Renal cortical epithelial cell (primary cell): Measurements from ENCODE around the gene ALPK3. TPM values are rescaled to one million over a fixed set of nuclear protein-coding genes. Genes with fewer than 3 reads are reported as not detected.

ENCODE experiments used
- DNase-seq: peaks from one replicate; pipeline ENCODE4 v3.0.0-alpha.2; 2011; ENCODE audit warnings: low read depth
- total RNA-seq: library from RNA; depleted of rRNA; stranded (reverse); fragments of >200 nt; gene quantifications from 2 replicates; pipeline ENCODE4 v1.2.3, GENCODE V29; 2014

The ALPK3 gene
- total RNA-seq, 1 donor from 2014 or later: 79.8 TPM

GRCh38 chr15:84799511-84800187 is 17.5 kb upstream of the ALPK3 start:
- no peak for DNase-seq

- DNase-seq: no peak
These were observed 16.8 kb upstream of the ALPK3 start for GRCh38 chr15:84800365-84800806.

DNA sequence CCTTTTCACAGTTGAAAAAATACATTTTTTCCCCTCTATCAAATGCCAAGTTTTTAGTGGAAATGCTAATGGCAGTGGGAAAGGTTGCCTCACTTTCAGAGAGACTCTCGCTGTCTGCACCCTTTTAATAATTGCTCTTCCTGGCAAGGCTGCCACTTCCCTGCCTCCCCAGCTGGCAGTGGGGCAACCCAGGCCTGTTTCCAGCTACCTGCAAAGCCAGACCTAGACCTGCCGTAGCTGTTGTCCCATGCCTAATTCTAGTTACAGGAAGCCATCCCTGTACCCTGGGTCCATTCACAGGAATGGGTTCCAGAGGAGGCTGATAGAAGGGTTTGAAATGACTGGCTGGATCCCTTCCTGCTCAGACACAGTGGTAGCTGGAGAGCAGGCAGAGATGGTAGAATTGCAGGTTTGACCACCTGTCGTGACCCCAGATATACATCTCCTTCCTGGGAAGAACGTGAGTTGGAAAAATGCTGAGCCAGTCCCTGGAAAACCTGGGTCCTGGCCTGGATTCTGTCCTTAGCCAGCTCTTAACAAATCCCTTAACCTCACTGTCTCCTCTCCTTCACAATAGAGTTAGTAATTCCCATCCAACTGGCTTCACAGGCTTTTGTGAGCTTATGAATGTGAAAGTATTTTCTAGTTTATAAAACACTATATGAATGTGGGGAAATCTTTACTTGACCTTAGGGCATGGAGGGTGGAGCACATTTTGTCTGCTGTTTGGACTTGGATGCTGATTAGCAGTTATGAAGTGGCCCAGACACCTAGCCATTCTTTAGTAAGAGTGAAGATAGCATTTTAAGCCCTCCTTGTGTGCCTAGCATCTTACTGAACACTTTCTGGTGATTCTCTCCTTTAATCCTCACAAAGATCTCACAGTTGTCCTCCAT is 12.9 kb upstream of the ALPK3 start:
- DNase-seq: no peak

GRCh38 chr15:84805221-84805620 is 11.9 kb upstream of the ALPK3 start:
- no peak for DNase-seq

DNA sequence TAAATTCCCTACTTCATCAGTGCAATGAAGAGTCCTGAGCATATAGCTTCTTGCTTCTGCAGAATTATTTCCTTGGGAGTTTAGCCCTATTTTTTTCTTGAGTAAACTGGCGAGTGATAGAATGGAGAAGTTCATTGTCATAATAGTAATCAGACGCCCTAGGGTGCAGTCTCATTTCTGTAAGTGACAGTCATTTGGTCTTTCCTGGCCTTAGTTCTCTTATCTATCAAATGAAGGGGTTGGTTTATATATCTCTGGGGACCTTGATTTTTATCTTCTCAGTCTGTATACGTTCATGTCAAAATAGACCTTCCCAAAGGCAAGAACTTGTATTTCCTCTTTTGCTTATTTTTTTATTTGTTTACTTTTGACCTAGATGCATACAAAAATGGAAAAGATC is 9.9 kb upstream of the ALPK3 start:
- DNase-seq: no peak

GRCh38 chr15:84810073-84810840 is 6.9 kb upstream of the ALPK3 start:
- peak; percentile 42 for DNase-seq

DNA sequence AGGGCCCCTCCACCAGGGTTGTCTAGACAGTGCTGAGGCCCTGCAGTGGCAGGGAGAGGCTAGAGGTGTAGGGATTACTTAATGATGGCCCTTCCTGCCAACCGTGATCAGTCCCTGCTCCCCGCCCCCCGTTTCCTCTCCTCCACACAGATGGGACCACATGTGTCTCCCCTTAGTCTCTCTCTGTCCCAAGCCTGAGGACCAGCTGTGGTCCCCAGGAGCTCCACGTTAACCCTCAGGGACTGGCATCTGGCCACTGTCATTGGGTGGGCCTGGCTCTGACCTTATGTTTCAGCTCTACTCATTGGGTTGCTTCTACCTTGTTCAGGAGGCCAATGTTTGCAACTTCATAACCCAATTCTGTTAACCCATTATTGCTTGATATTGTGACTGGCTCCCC is 6.0 kb upstream of the ALPK3 start:
- DNase-seq: no peak

DNA sequence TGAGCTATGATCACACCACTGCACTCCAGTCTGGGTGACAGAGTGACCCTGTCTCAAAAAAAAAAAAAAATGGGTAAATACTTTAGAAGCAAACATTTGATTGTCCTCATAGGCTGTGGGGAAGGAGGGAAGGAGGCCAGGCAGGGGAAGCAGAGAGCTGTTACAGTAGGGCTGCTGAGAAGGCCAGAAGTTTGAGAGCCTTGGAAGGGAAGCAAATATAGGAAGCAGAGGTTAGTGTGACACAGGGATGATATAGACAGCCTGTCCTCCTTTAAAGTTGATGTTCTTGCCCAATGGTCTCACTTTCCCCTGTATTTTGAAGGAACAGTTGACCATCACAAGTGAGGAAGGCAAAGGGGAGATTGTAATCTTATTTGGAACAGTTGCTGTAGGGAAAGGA is 5.3 kb upstream of the ALPK3 start:
- DNase-seq: no peak

- DNase-seq: peak; percentile 89
These were observed 4.3 kb upstream of the ALPK3 start for GRCh38 chr15:84812842-84813241.

DNA sequence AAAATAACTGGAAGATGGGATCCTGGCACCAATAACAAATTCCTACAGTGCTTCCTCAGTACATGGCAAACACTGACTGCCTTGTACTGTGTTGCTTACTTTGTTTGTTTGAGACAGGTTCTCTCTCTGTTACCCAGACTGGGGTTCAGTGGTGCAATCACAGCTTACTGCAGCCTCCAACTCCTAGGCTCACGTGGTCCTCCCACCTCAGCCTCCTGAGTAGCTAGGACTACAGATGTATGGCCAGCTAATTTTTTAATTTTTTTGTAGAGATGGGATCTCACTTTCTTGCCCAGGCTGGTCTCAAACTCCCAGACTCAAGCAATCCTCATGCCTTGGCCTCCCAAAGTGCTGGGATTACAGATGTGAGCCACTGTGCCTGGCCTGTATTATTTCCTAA is 3.7 kb upstream of the ALPK3 start:
- no peak for DNase-seq

DNA sequence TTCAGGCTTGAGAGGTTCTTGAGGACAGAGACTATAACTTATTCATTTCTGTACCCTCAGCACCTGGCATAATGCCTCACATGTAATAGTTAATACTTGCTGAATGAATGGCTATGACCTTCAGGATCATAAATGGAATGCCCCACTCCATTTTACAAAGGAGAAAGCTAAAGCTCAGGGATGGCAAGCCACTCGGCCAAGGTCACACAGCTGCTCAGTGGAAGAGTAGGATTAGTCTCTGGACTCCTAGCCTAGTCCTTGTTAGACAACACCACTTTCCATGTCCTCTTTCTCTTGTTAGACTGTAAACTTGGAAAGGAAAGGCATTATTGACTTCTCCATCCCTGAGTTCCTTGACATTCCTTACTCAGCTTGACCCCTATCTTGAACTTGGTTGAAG is 3.2 kb upstream of the ALPK3 start:
- peak; percentile 49 for DNase-seq

- DNase-seq: no peak
These were observed 2.2 kb upstream of the ALPK3 start for GRCh38 chr15:84814916-84815315.

DNA sequence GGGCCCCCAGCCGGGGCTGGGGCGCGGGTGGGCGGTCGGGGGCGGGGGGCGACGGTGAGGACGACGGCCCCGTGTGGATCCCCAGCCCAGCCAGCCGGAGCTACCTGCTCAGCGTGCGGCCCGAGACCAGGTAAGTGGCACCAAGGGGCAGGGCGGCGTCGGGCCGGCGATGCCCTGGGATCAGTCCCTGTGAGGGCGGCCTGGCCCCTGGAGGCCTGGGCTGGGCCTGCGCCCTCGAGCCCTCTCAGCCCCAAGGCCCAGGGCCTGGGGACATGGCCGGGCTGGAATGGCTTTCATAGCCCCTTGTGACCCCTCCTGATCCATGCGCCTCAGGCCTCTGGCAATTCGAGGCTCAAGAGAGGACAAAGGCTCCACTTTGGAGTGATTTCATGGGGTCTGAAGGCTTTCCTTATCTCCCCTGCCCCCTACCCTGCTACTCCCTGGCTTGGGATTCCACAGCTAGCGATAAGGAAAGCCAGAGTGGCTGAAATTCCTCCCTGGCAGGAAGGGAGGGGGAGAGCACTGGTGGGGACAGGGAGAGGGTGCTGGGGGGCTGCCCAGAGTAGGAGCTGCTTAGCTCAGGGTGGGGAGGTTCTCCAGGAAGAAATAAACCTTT is 418 bp downstream of the ALPK3 start:
- no peak for DNase-seq

- DNase-seq: peak; percentile 65
These were observed 1.3 kb downstream of the ALPK3 start for GRCh38 chr15:84818261-84819131.

GRCh38 chr15:84819291-84819768 is 2.2 kb downstream of the ALPK3 start:
- no peak for DNase-seq

GRCh38 chr15:84819791-84820190 is 2.6 kb downstream of the ALPK3 start:
- DNase-seq: no peak

GRCh38 chr15:84821501-84822021 is 4.4 kb downstream of the ALPK3 start:
- DNase-seq: no peak

- peak; percentile 63 for DNase-seq
These were observed 5.6 kb downstream of the ALPK3 start for GRCh38 chr15:84822653-84823281.

GRCh38 chr15:84823282-84823878 is 6.2 kb downstream of the ALPK3 start:
- DNase-seq: no peak
